Stimulated activated CD4-positive, alpha-beta T cell treated with anti-CD3 and anti-CD28 coated beads, Interleukin-12 subunit alpha, Interleukin-12 subunit beta, amount 100 ng/mL, for 24 hours (primary cell): ENCODE results near the gene MKI67.
"Not testable (repeated sequence)": the region's sequence is repeated elsewhere in the genome, so short reads cannot be mapped to it uniquely, and the experiment has no call there.

Experiments used
- DNase-seq, 2 experiments: peaks; one replicate each; pipeline ENCODE4 v3.0.0-alpha.2; 2020; ENCODE audit warnings: low read depth in 2 of 2

The MKI67 gene

GRCh38 chr10:128149267-128150014, 23.2 kb upstream of the MKI67 start:
- no peak for DNase-seq

GRCh38 chr10:128147669-128148068, 21.4 kb upstream of the MKI67 start:
- DNase-seq = no peak

- peak in 1 of 2 experiments; percentile 19 for DNase-seq
Observed at GRCh38 chr10:128147064-128147463, 20.8 kb upstream of the MKI67 start.

GRCh38 chr10:128144547-128144946, 18.3 kb upstream of the MKI67 start:
- DNase-seq = no peak

- no peak for DNase-seq
Observed at GRCh38 chr10:128143531-128143930, 17.3 kb upstream of the MKI67 start.

- no peak for DNase-seq
Observed at GRCh38 chr10:128140425-128140824, 14.2 kb upstream of the MKI67 start.

GRCh38 chr10:128138429-128138828, 12.2 kb upstream of the MKI67 start:
- DNase-seq = not testable (repeated sequence)

GRCh38 chr10:128137877-128138276, 11.7 kb upstream of the MKI67 start:
- no peak for DNase-seq

GRCh38 chr10:128130051-128130450, 3.8 kb upstream of the MKI67 start:
- no peak for DNase-seq

GRCh38 chr10:128128582-128128981, 2.4 kb upstream of the MKI67 start:
- DNase-seq = no peak

- DNase-seq = peak in 1 of 2 experiments; percentile 15
Observed at GRCh38 chr10:128125416-128125943, 743 bp downstream of the MKI67 start.

- DNase-seq = no peak
Observed at GRCh38 chr10:128124813-128125403, 1.3 kb downstream of the MKI67 start.

- DNase-seq = no peak
Observed at GRCh38 chr10:128123846-128124245, 2.4 kb downstream of the MKI67 start.

GRCh38 chr10:128122931-128123330, 3.3 kb downstream of the MKI67 start:
- no peak for DNase-seq

- no peak for DNase-seq
Observed at GRCh38 chr10:128121750-128122412, 4.3 kb downstream of the MKI67 start.

- no peak for DNase-seq
Observed at GRCh38 chr10:128116851-128117615, 9.2 kb downstream of the MKI67 start.

GRCh38 chr10:128116187-128116586, 10.0 kb downstream of the MKI67 start:
- no peak for DNase-seq

- DNase-seq = no peak
Observed at GRCh38 chr10:128115356-128115755, 10.9 kb downstream of the MKI67 start.

- no peak for DNase-seq
Observed at GRCh38 chr10:128114901-128115300, 11.3 kb downstream of the MKI67 start.

GRCh38 chr10:128113026-128113425, 13.2 kb downstream of the MKI67 start:
- no peak for DNase-seq

GRCh38 chr10:128111696-128112095, 14.5 kb downstream of the MKI67 start:
- no peak for DNase-seq

GRCh38 chr10:128110339-128110738, 15.9 kb downstream of the MKI67 start:
- DNase-seq = no peak
